Activated CD4-positive, alpha-beta T cell treated with anti-CD3 and anti-CD28 coated beads, Interleukin-2, amount 50 U/mL, for 4 hours (primary cell): ENCODE results near the gene PKNOX2.

ENCODE experiments used
- DNase-seq, 2 experiments: peaks; one replicate each; pipeline ENCODE4 v3.0.0-alpha.2; 2020

Gene PKNOX2

GRCh38 chr11:125164422-125165110 lies at the start of gene PKNOX2:
PKNOX2 (plus strand) TSS chr11:125164751; CDS start chr11:125351306, 186,555 bp downstream.
- peak; percentile 48 to 56 for DNase-seq

- DNase-seq: no peak
Observed at GRCh38 chr11:125117429-125117828, 47.1 kb upstream of the PKNOX2 start.

GRCh38 chr11:125123194-125123946 lies 41.2 kb upstream of the PKNOX2 start:
- DNase-seq: no peak

- peak; percentile 8 to 23 for DNase-seq
Observed at GRCh38 chr11:125123947-125124617, 40.5 kb upstream of the PKNOX2 start.

GRCh38 chr11:125124618-125124992 lies 39.9 kb upstream of the PKNOX2 start:
- no peak for DNase-seq

- DNase-seq: no peak
Observed at GRCh38 chr11:125128450-125128849, 36.1 kb upstream of the PKNOX2 start.

GRCh38 chr11:125129316-125129993 lies 35.1 kb upstream of the PKNOX2 start:
- no peak for DNase-seq

- no peak for DNase-seq
Observed at GRCh38 chr11:125132071-125132470, 32.5 kb upstream of the PKNOX2 start.

GRCh38 chr11:125132596-125132995 lies 32.0 kb upstream of the PKNOX2 start:
- no peak for DNase-seq

GRCh38 chr11:125136001-125136400 lies 28.6 kb upstream of the PKNOX2 start:
- DNase-seq: no peak

GRCh38 chr11:125138966-125139365 lies 25.6 kb upstream of the PKNOX2 start:
- DNase-seq: no peak

- DNase-seq: no peak
Observed at GRCh38 chr11:125139778-125140177, 24.8 kb upstream of the PKNOX2 start.

GRCh38 chr11:125140233-125140632 lies 24.3 kb upstream of the PKNOX2 start:
- DNase-seq: no peak

- no peak for DNase-seq
Observed at GRCh38 chr11:125141178-125141577, 23.4 kb upstream of the PKNOX2 start.

GRCh38 chr11:125141686-125142535 lies 22.6 kb upstream of the PKNOX2 start:
- DNase-seq: peak; percentile 44 to 46

- no peak for DNase-seq
Observed at GRCh38 chr11:125146232-125146631, 18.3 kb upstream of the PKNOX2 start.

GRCh38 chr11:125147280-125147679 lies 17.3 kb upstream of the PKNOX2 start:
- DNase-seq: no peak

GRCh38 chr11:125148011-125148410 lies 16.5 kb upstream of the PKNOX2 start:
- no peak for DNase-seq

GRCh38 chr11:125148743-125149142 lies 15.8 kb upstream of the PKNOX2 start:
- DNase-seq: no peak

GRCh38 chr11:125153837-125154236 lies 10.7 kb upstream of the PKNOX2 start:
- no peak for DNase-seq

- DNase-seq: no peak
Observed at GRCh38 chr11:125154378-125155099, 10.0 kb upstream of the PKNOX2 start.

GRCh38 chr11:125155100-125155444 lies 9.5 kb upstream of the PKNOX2 start:
- DNase-seq: no peak
